HG02884 (cell line): ENCODE data around the gene RBM10.
"Not testable (repeated sequence)": the region's sequence is repeated elsewhere in the genome, so short reads cannot be mapped to it uniquely, and the experiment has no call there.

Experiments used
- ATAC-seq: cut with Tn5 transposase; IDR thresholded peaks from one replicate; pipeline ENCODE4 v1.9.1; 2021; ENCODE audit warnings: mild to moderate bottlenecking, moderate library complexity; ENCODE audit not compliant: unreplicated experiment

Gene RBM10, protein sequence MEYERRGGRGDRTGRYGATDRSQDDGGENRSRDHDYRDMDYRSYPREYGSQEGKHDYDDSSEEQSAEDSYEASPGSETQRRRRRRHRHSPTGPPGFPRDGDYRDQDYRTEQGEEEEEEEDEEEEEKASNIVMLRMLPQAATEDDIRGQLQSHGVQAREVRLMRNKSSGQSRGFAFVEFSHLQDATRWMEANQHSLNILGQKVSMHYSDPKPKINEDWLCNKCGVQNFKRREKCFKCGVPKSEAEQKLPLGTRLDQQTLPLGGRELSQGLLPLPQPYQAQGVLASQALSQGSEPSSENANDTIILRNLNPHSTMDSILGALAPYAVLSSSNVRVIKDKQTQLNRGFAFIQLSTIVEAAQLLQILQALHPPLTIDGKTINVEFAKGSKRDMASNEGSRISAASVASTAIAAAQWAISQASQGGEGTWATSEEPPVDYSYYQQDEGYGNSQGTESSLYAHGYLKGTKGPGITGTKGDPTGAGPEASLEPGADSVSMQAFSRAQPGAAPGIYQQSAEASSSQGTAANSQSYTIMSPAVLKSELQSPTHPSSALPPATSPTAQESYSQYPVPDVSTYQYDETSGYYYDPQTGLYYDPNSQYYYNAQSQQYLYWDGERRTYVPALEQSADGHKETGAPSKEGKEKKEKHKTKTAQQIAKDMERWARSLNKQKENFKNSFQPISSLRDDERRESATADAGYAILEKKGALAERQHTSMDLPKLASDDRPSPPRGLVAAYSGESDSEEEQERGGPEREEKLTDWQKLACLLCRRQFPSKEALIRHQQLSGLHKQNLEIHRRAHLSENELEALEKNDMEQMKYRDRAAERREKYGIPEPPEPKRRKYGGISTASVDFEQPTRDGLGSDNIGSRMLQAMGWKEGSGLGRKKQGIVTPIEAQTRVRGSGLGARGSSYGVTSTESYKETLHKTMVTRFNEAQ

DNA sequence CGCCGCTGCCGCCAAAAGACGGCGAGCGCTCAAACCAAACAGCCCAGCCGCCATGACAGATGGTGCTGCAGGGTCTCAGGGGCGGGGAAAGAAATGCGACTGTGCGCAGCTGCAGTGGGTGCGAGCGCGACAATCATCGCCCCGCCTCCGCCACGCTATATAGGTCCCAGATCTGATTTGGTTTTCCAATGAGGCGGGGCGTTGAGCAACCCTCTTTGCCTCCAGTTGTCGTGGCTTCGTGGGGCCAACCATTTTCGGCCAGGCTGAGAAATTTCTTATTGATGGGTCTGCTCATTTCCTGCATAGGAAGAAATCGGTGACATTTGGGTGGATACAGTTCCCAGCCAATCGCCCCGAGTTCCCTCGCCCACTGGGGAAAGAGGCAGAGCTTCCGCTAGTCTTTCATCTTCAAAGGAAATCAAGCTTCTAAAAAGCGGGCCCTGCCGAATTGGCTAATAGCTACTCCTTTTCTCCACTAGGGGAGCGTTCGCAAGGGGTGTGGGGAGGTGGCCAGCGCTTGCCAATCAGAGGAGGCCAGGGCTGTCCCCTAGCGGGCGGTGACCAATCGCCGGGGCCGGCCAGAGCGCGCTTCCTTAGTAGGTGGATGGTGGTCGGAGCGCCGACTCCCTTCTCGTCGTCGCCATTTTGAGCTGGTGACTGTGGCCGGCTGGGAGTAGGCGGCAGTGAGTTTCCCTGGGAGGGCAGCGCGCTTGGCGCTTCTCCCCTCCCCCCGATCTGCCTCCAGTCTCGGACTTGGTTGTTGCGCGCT is at the start of gene RBM10, which contains the start of gene NDUFB11:
TSS of gene RBM10 (plus strand) at position 596 of the 769 bp plus-strand sequence. CDS start 2,261 bp downstream, outside the sequence.
TSS of gene NDUFB11 (minus strand) at position 77 of the 769 bp plus-strand sequence. CDS start at position 54, 23 bp downstream.
- ATAC-seq: peak; percentile 88

DNA sequence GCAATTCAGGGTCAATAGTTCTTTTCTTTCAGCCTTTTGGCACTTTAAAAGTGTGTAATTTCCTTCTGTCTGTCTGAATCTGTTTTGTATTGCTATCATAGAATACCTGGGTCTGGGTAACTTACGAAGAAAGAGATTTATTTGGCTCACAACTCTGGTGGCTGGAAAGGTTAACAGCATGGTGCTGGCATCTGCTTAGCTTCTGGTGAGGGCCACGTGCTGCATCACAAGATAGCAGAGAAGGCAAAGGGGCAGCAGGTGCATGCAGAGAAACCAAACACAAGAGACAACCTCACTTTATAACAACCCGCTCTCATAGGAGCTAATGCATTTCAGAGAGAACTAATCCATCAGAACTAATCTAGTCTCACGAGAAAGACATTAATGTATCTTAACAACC is 48.0 kb upstream of the RBM10 start:
- ATAC-seq: no peak

DNA sequence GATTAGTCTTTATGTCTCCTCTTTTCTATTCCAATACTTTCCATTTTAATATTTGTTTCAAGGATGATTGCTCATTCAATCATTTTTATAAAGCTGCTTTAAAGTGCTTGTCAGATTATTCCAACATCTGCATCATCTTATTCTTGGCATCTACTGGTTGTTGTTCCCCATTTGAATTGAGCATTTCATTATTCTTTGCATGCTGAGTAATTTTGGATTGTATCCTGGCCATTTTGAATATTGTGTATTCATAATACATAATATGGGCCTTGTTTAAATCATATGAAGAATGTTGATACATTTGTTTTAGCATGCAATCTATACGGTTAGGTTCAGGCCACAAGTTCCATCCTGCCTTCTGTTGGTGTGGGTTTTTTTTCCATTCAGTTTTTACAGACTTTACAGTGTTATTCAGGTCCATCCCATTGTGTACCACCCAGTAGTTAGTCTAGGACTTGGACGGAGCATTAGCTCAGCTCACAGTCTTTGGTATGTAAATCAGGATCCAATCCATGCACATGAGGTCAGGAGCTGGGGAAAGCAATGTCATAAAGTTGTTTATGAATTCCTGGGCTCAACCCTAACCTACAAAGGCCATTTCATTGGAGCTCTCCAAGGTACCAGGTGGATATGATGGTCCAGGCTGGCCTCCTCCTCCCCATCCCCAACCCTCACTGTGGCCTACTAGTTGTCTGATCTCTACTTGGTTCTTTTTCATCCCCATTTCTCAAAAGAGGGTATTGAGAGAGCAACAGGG is 46.5 kb upstream of the RBM10 start:
- ATAC-seq: no peak

DNA sequence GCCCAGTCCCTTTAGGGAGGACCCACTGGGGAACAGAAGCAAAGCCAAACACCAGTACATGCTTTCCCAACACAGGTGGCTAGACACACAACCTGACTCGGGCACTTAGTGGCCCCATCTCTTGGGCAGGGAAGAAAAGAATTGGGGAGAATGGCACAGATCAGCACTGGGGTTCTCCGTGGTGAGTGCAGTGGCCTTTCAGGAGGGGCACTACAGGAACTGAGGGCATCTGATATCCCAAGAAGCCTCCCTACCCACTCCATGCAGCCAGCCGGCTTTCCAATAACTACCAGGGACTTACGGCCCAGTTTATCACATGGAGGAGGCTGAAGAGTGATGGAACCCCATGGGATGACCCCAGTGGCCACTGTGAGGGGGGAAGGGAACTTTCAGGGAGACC is 43.8 kb upstream of the RBM10 start:
- no peak for ATAC-seq

DNA sequence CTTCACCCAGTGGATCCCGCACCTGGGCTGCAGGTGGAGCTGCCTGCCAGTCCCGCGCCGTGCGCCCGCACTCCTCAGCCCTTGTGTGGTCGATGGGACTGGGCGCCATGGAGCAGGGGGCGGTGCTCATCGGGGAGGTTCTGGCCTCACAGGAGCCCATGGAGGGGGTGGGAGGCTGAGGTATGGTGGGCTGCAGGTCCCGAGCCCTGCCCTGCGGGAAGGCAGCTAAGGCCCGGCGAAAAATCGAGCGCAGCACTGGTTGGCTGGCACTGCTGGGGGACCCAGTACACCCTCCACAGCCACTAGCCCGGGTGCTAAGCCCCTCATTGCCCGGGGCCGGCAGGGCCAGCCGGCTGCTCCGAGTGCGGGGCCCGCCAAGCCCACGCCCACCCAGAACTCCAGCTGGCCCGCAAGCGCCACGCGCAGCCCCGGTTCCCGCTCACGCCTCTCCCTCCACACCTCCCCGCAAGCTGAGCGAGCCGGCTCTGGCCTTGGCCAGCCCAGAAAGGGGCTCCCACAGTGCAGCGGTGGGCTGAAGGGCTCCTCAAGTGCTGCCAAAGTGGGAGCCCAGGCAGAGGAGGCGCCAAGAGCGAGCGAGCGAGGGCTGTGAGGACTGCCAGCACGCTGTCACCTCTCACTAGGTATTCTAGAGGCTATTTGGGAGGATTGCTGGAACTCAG is 33.9 kb upstream of the RBM10 start:
- ATAC-seq: not testable (repeated sequence)

DNA sequence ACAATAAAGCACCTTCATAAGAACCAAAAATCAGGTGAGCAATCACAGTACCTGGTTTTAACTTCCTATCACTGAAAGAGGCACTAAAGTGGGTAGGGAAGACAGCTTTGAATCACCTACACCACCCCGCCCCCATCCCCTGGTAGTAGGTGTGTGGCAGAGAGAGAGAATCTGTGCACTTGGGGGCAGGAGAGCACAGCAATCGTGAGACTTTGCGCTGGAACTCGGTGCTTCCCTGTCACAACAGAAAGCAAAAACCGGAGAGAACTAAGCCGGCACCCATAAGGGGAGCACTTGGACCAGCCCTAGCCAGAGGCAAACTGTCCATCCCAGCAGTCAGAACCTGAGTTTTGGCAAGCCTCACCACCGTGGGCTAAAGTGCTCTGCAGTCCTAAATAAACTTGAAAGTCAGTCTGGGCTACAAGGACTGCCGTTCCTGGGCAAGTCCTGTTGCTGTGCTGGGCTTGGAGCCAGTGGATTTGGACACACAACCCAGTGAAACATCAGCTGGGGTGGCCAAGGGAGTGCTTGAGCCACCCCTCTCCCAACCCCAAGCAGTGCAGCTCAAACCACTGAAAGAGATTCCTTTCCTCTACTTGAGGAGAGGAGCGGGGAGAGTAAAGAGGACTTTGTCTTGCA is 32.6 kb upstream of the RBM10 start:
- ATAC-seq: no peak

DNA sequence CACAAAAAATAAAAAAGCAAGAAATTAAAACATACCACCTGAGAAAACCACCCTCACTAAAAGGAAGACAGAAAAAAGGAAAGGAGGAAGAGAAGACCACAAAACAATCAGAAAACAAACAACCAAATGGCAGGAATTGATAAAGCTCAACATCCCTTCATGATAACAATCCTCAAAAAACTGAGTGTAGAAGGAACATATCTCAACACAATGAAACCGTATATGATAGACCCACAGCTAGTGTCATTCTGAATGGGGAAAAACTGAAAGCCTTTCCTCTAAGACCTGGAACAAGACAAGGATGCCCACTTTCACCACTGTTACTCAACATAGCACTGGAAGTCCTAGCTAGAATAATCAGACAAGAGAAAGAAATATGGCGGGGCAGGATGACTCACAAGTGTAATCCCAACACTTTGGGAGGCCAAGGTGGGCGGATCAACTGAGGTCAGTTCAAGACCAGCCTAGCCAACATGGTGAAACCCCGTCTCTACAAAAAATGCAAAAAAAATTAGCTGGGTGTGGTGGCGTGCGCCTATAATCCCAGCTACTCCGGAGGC is 28.4 kb upstream of the RBM10 start:
- ATAC-seq: not testable (repeated sequence)

DNA sequence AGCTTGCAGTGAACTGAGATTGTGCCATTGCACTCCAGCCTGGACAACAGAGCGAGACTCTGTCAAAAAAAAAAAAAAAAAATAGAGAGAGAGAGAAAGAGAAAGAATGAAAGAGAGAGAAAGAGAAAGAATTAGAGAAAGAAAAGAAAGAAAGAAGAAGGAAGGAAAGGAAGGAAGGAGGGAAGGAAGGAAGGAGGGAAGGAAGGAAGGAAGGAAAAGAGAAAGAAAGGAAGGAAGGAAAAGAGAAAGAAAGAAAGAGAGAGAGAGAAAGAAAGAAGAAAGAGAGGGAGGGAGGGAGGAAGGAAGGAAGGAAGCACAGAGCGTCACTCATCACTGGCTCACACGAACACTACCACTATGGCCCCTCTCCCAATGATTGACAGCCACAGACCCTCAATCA is 20.6 kb upstream of the RBM10 start:
- not testable (repeated sequence) for ATAC-seq

DNA sequence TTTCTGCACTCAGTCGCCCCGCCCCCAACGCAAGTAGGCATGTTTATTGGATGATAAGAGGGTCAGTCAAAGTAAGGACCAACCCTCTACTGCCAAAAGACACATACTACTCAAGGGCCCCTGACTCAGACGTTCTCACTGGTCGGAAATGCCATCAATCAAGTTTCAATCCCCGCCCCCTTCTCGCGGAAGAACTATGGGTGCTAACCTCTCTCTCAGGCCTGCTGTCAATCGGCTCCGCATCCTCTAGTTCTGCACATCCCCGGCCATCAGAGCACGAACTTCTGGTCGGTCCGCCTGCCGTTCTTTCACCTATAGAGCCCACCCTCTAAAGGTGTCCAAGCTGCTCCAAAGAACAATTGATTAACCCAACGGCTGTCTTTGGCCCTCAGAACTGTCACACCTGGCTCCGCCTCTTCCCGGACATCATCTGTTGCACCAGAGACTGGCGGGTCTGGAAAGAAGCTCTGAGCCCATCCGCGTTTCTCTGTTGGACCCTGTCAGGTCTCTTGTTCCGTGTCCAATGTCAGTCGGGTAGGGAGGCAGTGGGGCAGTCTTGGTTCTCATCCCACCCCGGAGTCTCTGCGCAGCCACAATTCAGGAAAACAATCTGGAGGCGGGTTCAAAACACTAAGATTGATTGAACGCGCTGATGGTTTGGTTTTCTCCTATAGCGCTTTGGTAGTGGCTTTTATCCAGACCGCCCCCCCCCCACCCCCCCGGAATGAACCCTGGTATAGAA is 15.7 kb upstream of the RBM10 start:
- ATAC-seq: peak; percentile 98

DNA sequence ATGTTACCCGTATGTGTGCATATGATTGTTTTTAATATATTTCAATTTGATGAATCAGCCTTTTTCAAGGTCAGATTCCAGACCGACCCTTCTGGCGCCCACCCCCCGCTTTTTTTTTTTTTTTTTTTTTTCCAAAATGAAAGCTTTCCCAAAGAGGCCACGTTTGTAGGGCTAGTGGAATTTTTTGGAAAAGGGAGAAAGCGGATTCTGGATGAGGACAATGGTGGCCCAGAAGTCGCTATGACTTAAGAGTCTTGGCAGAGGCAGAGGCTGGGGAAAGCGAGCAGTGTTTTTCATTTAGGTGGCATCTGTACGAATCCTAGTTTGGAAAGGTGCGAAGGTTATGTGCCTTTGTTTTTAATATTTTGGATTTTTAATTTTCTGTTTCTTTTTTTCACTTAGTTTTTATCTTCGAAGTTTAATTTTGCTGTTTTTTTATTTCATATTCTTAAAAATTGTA is 15.1 kb upstream of the RBM10 start:
- ATAC-seq: no peak

DNA sequence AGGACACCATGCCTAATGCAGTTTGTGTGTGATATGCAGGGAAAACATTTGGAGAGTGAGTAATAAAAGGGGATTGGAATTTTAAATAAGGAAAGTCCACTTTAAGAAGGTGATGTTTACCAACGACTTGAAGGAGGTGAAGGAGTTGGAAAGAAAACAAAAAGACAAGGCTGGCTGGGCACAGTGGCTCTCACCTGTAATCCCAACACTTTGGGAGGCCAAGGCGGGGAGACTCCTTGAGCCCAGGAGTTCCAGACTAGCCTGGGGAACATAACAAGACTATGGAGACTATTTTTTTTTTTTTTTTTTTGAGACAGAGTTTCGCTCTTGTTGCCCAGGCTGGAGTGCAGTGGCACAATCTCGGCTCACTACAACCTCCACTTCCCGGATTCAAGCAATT is 11.5 kb upstream of the RBM10 start:
- no peak for ATAC-seq

DNA sequence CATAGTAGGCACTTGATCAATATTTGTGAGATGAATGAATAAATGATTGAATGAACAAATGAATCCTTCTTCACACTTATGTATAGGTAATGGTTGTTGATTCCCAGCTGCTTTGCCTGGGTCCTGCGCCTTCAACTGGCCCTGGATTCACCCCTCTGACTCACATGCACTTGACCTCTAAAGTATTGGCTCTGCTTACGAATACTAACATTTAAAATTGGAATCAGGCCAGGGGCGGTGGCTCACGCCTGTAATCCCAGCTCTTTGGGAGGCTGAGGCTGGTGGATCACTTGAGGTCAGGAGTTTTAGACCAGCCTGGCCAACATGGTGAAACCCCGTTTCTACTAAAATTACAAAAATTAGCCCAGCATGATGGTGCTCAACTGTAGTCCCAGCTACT is 9.4 kb upstream of the RBM10 start:
- not testable (repeated sequence) for ATAC-seq

DNA sequence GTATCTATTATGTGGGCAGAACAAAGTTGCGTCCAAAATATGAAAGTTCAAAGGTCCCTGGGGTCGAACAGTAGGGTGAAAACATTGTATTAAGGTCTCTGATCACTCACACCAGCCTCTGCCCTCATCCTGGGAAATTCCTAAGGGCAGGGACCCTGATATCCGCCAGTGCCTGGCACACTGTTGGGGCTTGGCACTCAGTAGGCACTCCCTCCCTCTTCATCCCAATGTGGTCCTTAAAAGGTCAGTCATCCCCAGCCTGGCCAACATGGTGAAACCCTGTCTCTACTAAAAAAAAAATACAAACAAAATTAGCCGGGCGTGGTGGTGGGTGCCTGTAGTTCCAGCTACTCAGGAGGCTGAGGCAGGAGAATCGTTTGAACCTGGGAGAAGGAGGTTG is 6.8 kb upstream of the RBM10 start:
- ATAC-seq: no peak

DNA sequence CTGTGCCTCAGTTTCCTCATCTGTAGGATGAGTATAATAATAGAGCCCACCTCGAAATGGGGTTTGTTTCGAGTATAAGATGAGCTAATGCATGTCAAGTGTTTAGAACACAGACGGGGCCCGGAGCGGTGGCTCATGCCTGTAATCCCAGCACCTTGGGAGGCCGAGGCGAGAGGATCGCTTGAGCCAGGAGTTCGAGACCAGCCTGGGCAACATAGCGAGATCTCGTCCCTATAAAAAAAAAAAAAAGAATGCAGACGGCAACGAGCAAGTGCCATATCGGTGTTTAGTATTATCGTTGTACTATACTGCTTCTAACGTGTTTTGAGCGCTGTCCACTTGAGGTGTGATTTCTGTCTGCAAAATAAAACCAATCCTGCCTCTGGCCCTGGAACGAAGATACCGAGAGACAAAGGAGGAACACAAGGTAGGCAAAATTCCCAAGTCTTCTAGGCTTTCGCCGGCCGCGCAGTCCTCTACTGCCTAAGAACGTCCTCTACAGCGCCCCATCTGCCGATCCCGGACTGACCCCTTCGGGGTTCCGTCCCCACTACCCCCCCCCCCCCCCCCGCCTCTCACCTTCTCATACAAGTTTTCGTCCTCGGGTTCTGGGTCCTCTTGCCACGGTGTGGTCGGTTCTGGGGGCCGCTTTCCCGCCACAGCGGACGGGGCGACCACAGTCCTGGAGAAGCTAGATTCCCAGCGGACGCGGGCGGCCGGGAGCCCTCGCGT is 961 bp upstream of the RBM10 start:
- ATAC-seq: peak; percentile 6

DNA sequence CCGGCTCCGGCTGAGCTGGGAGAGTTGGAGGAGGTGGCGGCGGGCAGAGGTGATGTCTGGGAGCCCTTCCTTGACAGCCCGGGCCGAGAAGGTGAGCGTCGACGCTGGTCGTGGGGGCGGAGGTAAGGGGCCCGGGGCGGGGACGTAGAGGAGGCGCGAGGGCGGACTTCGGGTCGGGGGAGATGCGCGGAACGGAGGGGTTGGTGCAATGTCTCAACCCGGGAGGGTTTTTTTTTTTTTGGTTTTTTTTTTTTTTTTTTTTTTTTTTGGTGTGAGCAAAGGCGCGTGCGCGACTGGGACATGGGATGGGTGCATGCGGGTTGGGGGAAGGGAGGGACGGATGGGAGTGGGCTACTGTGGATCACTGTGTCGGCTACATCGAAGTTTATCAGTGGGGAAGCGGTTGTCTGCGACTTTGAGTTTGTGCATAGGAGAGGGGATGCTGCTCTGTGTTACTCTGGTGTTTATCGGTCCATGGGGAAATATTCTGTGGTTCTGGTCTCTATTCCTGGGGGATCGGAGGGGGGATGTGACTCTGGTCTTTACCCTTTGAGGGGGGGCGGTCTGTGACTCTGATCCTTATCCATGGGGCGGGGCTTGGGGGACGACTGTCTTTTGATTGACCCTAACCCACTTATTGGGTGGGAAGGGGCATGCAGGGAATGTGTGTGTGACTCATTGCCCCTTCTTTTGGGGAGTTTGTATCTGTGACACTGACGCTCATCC is 537 bp downstream of the RBM10 start:
- peak; percentile 25 for ATAC-seq

DNA sequence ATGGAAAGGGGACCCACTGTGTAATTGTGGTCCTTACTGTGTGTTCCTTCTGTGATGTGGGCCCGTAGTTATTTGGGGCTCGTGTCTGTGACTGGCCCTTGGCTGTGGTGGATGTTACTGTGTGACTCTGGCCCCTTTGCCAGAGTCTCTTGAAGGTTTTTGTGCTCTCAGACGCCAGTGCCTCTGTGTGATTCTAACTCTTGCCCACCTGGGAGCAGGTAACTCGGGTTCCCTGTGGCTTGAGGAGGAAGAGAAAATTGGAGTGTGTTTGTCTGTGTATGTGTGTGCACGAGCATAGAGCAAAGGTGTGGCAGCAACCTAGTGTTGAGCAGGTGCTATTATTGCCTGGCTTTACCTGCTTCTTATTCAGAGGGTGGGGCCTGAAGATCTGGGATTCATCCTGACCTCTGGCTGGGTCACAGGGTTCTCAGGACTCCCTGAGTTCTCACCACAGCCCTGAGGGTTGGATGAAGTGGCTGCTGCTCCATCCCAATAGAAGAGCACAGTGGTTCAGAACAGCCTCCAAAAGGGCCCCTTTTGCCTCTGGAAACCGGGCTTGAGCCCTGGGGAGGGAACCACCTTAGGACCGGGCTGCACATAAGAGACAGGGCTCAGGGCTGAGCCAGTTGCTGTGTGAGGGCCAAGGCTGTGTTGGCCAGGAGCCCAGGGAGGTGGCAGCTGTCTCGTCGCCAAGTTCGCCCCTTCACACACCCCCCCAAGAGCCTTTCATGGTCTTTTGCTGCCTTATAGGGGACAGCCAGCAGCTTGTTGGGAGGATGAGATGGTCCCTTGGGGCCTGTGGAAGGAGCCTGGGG is 1.3 kb downstream of the RBM10 start:
- ATAC-seq: no peak
